TTC549 (cell line): ENCODE results near the gene HRC.
"Not testable (repeated sequence)": the region's sequence is repeated elsewhere in the genome, so short reads cannot be mapped to it uniquely, and the experiment has no call there.

Source experiments
- FAIRE-seq: peaks from 2 replicates; lab custom pipeline; 2012; peaks lifted over from hg19 to GRCh38; lab: Jason Lieb, UNC

The HRC gene

DNA sequence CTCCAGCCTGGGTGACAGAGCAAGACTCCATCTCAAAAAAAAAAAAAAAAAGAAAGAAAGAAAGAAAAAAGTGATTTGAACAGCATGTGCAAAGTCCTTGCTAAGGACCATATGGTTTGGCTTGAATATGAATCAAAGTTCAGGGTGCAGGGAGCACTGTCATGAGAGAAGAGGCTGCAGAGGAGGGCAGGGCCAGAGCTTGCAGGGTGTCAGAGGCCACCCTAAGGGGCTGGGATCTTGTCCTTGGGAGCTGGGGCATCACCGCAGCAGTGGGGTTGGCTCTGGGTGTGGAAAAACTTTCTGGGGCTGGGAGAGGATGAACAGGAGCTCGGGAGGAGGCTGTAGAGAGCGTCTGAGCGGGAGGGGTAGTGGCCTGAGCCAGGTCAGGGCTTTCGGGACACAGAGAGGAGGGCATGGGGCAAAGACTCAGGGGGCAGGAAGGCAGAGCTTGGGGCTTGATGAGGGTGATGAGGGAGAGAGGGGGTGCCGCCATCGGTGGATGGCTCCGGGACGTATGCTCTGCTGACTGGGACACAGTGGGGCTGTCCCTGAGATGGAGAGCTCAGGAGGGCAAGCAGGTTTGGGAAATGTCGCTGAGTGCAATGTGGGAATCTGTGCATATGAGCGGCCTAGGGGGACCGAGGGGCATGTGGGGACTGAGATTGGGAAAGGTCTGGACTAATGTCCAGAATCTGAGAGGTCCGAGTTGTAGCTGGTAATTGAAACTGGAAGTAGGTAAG lies 5.4 kb upstream of the HRC start:
- FAIRE-seq: no peak

DNA sequence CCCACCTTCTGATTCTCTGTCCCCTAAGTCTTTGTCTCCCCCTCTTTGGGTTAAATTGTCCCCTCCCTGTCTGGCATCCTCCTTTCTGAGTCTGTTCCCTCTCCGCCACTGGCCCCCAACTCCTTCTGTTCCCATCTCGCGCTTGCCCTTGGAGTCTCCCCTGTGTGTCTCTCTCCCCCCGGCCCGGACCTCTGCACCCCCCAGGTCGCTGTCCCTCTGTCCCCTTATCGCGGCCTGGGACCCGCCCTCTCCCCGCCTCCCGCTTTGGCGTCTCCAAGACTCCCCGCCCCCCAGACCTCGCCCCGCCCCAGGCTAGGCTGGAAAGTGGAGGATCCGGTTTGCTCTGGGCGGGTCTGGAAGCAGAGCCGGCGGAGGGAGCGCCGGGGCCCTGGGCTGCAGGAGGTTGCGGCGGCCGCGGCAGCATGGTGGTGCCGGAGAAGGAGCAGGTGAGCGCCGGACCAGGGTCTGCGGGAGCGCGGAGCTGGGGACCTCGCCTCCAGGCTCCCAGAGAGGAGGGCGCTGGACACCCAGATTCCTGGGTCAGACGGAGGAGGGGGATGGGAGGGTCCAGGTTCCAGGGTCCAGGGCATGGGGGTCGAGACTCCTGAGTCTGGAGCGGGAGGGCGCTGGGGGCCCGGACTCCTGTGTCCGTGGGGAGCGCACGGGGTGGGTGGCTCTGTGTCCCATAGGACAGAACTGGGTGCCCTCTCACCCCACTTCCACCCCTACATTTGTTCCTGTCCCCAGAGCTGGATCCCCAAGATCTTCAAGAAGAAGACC lies 2.4 kb upstream of the HRC start, which contains the start of gene TRPM4:
TSS of gene TRPM4 (plus strand) at position 348 of the 780 bp plus-strand sequence. CDS start at position 423, 75 bp downstream.
- FAIRE-seq: no peak

DNA sequence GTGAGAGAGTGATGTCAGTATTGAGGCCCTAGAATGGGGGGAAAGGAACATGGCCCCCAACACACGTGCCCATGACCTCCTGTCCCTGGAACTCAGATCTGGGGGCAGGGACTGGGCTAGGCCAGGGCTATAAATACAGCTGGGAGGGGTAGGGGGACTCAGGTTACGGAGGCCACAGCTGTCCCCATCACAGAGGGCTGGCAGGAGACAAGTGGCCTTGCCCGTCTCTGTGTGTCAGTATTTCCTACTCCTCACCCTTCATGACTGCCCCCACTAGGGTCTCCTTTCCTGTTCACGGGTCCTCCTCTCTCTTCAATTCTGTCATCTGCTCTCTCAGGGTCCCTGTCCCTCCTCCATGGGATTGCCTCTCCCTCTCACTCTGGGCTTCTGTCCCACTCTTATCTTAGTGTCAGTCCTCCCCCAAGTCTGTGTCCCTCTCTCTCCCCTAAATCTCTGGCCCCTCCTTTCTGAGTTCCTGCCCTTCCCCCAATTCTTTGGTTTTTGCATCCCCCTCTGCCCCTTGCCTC lies 687 bp upstream of the HRC start:
- FAIRE-seq: no peak

DNA sequence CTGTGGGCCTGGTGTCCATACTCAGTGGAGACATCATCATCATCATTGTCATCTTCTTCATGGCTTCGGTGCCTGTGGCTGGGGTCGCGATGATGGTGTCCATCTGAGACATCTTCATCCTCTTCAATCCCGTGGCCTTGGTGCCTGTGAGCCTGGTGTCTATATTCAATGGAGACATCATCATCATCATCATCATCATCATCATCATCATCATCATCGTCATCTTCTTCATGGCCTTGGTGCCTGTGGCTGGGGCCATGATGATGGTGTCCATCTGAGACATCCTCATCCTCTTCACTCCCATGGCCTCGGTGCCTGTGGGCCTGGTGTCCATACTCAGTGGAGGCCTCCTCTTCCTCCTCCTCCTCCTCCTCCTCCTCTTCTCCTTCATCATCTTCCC lies 917 bp downstream of the HRC start:
- no peak for FAIRE-seq

DNA sequence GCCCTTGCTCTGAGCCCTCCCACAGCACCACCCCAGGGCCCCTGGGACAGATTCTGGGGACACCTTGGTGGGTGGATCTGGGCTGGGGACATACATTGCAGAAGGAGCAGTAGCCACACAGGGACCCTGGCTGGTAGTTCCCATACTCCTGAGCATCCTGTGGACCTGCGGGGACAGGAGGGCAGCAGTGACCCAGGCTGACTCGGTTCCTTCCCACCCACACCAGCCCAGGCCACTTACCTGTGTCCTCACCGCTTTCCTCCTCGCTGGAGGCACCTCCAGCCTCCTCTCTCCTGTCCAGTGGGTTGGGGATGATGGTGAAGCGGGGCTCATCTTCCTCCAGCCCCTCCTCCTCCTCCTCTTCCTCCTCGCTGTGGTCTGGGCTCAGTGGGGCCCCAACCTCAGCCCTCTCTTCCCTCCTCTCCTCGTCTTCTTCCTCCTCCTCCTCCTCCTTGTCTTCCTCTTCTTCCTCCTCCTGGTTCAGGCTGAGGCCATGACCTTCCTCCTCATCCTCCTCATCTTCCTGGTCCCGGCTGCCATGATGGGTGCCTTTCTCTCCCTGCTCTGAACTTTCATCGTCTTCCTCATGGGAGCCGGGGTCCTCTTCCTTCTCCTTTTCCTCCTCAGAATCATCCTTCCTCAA lies 1.9 kb downstream of the HRC start:
- FAIRE-seq: no peak

DNA sequence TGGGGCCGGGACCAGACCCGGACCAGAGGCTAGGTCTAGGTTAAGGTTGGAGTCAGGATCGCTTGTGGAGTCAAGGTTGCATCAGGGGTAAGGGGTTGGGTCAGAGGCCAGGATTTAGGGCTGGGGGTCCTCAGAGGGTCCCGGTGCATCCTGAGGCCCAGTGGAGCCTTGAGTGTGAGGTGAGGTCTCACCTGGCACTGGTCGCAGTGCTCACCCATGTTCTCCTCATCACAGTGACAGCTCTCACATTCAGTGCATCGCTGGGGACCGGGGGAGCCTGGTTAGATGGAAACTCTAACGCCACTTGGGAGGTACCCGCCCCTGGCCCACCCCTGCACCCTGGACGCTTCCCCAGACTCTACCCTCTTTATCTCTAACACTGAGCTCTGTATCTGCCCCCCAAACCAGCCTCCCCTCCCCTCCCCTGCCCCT lies 3.1 kb downstream of the HRC start:
- no peak for FAIRE-seq

DNA sequence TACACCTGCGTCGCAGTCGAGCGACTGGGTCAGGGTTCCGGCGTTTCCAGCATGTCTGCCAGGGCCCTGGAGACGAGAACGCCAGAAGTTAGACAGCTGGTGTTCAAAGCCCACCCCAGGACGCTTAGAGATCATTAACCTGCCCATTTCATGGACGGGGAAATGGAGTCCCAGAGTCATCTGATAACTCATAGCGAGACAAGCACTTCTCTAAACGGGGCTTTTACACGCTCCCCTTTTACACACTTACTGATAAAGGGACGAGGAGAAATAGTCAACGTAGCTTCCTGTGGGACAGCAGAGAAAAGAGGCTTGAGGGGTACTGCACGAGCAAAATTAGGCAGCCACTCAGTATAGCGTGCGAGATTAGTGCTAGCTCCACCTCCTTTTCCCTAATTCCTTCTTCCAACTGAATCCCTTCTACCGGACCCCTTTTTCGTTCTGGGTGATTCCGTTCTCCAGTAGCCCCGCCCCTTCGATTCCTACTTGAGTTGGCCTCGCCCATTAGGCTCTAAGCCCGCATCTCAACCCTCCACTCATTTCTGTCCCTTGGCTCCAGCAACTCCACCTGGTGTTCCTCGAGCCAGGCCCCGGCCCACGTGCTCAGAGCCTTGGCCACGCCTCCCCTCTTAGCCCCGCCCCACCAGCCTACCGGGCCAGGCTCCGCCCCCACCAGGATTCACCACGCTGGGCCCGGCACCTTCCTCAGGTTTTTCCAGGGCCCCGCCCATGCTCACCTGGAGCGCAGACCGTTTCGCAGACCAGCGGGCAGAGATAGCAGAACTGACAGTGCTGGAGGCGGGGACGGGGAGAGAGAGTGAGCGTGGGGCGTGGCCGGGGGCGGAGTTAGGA lies 3.7 kb downstream of the HRC start:
- peak; percentile 92 for FAIRE-seq

DNA sequence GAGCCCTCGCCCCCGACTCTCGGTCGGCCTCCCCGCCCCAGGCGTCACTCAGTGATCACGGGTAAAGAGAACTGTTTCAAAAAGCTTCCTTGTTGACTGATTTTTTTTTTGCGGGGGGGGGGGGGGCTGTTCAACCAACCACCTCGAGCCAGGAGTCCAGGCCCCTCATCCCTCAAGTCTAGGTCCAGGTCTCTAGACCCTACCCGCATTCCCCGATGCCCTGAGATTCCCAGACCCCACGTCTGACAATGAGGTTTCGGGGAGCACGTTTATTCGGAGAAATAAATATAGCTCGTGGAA lies 4.3 kb downstream of the HRC start:
- FAIRE-seq: no peak

DNA sequence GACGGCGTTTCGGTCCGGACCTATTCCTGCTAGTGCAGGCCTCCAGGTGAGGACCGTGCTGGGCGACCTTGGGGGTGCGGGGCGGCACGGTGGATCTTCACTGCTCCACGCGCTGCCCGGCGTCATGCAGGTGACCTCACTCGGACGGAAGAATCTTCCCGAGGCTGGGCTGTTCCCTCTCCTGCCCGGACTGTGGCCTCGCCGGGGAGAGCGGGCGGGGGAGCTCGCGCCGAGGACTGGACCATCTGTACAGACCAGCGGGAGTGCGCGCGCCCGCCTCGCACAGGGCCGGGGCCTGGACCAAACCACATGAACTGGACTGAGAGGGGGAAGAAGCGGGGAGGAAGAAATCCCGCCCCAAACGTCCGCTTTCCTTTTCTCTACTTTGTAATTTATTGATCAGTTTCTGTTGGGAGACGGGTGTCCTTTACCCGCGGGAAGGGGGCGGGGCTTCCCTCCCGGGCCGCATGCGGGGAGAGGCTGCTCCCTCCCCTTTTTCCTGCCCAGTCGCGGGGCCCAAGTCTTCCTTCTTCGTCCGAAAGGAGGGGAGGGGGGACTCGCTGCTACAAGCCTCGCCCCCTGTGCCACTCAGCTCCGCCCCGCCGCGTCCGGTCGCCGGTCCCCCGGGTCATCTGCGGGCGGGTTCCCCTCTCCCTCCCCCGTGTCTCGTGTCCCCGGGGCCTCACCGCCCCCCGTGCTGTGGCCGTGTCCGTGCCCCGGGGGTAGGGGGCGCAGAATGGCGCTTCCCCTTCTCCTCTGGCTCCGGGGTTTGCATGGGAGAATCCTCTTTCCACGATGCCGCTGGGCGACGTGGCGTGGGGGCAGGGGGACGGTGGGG lies 4.9 kb downstream of the HRC start:
- FAIRE-seq: no peak

DNA sequence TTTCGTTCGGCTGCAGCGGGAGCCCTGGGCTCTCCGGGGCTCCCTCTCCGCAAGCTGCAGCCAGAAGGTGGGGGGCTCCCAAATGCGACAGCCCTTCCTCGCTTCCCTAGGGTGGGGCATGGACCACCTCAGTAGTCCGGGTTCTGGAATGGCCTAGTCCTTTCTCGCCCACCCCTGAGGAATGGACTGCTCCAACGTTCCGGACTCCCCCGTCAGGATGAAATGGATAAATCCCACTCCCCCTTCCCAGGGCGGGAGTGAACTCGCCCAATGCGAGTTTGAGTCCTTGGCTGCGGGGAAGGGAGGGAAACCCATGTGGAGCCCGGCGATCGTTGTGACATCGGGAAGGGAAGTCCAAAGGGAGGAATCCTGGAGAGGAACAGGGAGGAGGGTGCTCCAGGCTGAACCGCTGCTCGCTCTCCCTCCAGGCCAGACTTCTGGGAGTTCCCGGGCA lies 5.5 kb downstream of the HRC start:
- FAIRE-seq: no peak

DNA sequence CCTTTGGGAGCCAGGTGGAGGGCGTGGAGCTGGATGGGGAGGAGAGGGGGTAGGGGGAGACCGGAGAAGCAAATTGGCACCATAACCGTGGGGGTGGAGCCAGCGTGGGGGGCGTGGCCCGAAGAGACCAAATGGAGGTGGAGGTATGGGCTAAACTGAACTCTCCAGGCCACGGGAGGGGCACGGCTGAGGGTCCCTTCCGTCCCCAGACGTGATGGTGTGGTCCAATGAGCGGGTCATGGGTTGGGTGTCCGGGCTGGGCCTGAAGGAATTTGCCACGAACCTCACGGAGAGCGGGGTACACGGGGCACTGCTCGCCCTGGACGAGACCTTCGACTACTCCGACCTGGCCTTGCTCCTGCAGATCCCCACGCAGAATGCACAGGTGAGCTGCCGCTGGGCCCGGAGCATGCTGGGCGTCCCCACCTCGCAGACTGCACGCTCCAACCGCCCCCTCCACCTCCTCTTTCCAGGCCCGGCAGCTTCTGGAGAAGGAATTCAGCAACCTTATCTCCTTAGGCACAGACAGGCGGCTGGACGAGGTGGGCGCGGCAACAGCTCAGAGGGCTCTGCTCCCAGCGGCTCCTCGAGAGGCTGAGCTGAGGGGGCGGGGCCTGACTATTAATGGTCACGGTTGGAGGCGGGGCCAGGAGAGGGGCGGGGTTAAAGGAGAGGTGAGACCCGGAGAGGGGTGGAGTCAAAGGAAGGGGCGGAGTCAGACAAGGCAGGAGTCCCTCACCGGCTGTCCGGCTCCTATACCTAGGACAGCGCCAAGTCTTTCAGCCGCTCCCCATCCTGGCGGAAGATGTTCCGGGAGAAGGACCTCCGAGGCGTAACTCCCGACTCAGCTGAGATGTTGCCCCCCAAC lies 6.2 kb downstream of the HRC start:
- FAIRE-seq: peak; percentile 65

DNA sequence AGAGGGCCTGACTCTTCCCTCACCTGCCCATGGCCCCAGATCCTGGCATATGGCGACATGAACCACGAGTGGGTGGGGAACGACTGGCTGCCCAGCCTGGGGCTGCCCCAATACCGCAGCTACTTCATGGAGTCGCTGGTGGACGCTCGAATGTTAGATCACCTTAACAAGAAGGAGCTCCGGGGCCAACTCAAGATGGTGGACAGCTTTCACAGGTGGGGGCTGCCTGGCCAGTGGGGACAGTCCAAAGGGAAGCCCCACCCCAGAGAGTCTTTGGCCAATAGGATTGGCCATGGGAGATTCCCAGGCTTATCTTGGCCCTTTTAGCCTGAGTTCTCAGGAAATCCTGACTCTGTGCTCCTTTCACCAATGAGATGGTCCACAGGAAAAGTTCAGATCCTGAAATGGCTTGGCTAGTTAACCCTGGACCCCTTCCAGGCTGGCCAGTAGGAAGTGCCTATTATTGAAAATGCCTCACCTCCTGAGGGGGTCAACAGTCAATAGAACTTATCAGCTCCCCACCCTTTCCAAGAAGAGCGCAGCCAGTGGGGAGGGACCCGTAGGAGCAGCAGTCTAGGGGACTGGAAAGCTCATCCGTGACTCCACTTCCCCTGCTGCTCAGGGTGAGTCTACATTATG lies 7.0 kb downstream of the HRC start:
- no peak for FAIRE-seq

DNA sequence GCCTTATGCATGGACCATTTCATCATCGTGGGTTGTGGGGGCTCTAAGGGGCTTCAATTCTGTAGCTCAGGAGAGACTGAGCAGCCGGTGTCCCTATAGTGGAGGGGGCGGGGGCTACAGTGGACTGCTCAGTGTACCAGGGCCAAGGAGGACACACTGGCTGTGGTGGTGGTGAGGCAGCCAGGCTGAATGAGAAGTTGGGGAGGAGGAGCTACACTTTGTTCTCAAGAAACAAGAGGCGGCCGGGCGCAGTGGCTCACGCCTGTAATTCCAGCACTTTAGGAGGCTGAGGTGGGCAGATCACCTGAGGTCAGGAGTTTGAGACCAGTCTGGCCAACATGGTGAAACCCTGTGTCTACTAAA lies 8.8 kb downstream of the HRC start:
- not testable (repeated sequence) for FAIRE-seq

DNA sequence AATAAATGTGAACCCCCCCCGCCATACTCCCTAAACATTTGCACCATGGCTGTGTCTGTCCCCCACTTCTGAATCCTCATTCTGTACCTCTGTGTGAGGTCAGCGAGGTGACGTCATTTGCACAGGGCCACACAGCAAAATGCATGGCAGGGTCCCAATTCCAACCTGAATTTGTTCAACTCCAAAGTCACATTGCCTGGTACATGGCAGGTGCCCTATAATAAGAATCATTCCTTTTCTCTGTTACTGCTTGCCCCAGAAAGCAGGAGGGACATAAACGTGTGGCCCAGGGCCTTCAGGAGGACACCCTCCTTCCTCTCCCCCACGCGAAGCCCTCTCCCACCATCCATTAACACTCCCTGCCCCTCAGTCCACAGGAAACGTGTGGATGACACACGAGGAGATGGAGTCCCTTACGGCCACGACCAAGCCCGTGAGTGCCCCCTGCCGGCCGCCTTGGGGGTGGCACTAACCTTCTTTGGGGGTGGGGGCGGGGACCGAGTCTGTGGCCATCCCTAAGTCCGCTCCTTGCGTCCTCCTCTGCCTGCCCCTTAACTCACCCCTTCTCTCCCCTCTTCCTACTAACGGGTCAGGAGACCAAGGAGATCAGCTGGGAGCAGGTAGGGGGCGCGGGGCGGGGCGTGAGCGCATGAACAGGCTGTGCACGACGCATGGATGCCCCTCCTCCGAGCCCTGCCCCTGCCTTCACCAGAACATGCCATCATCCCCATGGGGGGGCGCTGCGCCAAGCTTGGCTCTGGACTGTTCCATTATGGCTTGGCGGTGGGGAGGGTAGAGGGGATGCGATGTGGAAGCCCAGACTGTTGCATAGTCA lies 9.4 kb downstream of the HRC start:
- FAIRE-seq: no peak

DNA sequence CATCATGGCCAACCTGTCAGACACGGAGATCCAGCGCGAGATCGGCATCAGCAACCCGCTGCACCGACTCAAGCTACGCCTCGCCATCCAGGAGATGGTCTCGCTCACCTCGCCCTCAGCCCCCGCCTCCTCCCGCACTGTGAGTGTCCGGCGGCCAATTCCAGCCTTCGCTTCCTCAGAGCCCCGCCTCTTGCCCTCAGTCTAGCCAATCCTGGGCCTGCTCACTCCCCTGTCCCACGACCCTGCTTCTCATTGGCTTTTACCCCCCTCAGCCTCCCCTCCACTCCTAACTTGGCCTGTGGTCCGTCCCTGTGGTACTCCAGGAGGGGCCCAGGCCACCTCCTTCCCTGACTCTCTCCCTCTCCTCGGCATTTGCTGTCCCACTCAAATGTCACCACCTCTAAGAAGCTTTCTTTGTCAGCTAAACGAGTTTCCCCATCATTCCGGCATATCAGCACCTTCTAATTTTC lies 12.3 kb downstream of the HRC start:
- FAIRE-seq: peak; percentile 73

DNA sequence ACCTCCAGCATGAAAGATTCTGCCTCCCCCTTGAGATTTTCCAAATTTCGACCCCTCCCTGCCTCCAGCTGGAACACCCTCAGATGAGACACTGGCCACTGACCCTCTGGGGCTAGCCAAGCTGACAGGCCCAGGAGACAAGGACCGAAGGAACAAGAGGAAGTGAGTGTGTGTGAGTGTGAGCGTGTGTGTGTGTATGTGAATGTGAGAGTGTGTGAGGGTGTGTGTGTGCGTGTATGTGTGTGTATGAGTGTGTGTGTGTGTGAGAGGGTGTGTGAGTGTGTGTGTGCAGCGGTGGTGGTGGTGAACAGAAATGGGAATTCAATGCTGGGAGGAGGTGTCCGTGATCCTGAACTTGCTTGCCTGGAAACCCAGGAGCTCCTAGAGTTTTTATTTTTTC lies 13.8 kb downstream of the HRC start:
- no peak for FAIRE-seq

DNA sequence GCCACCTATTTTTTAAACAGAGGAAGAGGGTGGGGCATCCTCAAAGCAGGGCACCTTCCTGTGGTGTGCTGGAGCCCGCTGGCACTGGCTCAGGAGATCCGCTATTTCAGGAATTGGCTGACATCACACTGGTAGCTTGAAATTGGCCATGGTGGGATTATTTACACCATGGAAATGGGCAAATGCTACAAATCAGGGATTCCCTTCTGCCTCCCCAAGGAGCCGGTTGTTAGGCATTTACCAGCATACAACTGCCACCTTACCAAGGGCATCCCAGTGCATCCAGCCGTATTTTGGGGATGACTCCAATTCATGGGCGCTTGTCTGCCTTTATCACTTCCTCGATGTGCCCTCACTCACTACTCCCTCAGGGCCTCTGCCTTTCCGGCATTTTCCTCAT lies 14.2 kb downstream of the HRC start:
- no peak for FAIRE-seq

DNA sequence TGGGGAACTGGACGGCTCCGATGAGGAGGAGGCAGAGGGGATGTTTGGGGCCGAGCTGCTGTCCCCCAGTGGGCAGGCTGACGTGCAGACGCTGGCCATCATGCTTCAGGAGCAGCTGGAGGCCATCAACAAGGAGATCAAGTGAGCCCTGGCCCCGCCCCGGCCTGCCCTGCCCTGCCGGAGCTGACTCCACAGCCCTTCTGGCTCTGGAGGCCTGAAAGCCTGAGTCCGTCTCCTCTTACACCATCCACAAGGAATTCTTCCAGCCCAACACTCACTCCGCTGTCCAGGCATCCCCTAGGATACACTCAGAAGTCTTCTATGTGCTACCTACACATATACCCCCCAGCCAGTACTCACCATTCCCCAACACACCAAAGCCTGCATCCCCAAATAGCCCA lies 18.4 kb downstream of the HRC start:
- FAIRE-seq: no peak

DNA sequence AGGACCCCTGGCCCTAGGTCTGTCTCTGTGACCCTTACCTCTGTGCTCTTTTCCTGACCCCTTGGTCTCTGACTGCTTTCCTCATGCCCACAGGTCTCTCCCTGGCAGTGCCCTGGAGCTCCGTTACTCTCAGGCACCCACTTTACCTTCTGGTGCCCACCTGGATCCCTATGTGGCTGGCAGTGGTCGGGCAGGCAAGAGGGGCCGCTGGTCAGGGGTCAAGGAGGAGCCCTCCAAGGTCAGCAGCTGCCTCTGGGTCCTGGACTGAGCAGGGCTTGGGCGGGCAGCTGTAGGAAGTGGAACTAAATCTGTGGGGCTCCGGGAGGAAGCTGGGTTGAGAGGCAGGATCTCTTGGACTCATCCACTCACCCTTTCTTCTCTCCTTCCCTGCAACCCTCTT lies 19.5 kb downstream of the HRC start:
- FAIRE-seq: no peak
